Measurements from ENCODE around the gene STRN3.
"Not testable (repeated sequence)": the region's sequence is repeated elsewhere in the genome, so short reads cannot be mapped to it uniquely, and the experiment has no call there.

The STRN3 gene

DNA sequence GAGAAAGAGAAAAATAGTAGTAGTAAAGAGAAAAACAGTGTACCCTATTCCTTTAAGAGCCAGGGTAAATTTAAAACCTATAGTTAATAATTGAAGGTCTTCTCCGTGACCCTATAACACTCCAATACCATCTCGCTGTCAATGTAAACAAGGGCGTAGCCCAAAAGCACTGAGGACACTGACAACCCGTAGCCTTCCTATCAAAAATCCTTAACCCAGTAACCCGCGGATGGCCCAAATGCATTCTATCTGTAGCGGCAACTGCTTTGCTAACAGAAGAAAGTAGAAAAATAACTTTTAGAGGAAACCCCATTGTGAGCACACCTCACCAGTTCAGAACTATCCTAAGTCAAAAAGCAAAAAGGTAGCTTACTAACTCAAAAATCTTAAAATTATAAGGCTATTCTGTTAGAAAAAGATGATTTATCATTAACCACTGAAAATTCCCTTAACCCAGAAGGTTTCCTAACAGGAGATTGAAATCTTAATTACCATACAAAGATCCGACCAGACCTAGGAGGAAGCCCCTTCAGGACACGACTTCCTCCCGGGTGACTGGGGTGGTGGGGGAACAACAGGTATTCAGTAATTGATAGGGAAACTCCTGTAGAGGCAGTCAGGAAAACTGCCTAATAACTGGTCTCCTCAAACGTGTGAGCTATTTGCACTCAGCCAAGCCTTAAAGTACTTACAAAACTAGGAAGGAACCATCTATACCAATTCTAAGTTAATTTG lies 58.6 kb downstream of the STRN3 start:
- DNase-seq, result not testable (repeated sequence)

DNA sequence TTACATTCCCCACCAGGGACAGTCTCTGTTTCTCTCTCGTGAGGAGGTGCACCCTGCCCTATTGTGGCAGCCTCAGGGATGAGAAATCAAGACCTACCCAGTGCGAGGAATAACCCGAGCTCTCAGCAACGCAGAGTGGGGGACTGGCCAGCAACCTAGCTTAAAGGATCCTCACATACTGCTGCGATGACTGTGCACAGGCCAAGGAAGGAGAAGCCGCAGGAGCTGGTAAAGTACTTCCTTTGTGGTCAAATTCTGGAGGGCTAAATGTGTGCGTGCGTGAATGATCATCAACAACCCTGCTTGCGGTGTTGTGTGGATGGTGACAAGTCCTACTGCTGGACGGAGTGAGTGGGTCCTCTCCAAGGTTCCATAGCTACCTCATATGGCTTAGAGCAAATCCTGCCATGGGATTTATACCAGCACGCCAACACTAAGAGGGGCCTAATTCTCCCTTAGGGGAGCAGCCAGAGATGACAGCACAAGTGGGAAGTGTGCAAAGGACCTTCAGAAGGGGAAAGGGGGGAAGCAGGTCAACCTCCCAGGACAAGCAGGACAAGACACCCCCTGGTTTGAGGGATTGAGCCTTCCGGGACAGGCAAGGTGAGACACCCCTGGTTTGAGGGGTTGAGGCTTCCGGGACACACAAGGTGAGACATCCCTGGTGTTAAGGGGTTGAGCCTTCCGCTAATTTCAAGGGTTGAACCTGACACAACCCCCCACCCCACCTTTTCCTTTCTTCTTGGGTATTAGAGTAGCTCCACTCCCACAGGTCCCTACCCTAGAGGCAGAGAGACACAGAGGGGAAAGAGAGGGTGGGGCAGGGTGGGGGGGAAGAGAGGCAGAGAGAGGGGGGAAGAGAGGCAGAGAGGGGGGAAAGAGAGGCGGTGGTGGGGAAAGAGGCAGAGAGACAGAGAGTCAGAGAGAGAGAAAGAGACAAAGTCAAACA lies 59.5 kb downstream of the STRN3 start:
- DNase-seq, result no peak

DNA sequence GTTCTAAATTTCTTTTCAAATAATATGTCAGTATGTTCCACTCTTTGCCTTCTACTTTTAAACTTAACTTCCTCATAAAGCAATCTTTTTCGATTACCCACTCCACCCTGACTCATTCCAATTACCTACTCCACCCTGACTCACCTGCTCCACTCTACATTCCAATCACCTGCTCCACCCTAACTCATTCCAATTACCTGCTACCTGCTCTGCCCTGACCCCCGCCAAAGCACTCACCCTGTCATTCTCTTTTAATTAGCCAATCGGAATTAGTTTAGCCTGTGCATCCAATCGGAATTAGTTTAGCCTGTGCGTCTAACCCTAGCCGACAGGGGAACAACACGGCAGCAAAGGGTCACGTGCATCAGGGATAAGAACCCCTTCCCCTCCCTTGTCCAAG lies 60.3 kb downstream of the STRN3 start:
- DNase-seq, result not testable (repeated sequence)

DNA sequence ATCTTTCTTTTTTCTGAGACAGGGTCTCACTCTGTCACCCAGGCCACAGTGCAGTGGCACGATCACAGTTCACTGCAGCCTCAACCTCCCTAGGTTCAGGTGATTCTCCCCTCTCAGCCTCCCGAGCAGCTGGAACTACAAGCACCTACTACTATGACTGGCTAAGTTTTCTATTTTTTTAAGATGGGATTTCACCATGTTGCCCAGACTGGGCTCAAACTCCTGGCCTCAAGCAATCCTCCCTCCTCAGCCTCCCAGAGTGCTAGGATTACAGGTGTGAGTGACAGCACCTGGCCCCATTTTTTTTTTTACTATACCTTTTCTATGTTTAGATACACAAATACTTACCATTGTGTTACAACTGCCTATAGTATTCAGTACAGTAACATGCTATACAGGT lies 63.6 kb downstream of the STRN3 start:
- not testable (repeated sequence) for DNase-seq

DNA sequence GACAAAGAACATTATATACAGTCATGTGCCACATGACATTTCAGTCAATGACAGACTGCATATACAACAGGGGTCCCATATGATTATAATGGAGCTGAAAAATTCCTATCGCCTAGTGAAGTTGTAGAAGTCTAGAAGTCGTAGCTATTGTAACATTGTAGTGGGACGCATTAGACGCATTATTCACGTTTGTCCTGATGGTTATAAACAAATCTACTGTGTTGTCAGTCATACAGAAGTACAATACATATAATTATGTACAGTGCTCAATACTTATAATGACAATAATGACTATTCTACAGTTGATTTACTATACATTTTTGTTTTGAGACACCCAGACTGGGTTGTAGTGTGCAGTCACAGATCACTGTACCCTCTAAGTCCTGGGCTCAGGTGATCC lies 64.8 kb downstream of the STRN3 start:
- DNase-seq, result no peak

DNA sequence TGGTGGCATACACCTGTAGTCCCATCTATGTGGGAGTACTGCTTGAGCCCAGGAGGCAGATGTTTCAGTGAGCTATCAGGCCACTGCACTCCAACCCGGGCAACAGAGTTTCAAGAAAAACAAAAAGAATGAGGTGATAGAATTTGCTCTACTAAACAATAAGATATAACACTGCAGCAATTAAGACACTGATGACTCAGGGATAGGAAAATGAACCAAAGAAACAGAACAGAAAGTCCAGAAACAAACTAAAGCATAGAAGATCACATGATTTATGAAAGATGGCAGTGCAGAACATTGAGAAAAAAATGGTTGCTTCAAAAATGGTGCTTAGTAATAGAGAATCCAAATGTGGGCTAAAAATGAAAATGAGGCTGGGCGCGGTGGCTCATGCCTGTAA lies 66.0 kb downstream of the STRN3 start:
- no peak for DNase-seq

DNA sequence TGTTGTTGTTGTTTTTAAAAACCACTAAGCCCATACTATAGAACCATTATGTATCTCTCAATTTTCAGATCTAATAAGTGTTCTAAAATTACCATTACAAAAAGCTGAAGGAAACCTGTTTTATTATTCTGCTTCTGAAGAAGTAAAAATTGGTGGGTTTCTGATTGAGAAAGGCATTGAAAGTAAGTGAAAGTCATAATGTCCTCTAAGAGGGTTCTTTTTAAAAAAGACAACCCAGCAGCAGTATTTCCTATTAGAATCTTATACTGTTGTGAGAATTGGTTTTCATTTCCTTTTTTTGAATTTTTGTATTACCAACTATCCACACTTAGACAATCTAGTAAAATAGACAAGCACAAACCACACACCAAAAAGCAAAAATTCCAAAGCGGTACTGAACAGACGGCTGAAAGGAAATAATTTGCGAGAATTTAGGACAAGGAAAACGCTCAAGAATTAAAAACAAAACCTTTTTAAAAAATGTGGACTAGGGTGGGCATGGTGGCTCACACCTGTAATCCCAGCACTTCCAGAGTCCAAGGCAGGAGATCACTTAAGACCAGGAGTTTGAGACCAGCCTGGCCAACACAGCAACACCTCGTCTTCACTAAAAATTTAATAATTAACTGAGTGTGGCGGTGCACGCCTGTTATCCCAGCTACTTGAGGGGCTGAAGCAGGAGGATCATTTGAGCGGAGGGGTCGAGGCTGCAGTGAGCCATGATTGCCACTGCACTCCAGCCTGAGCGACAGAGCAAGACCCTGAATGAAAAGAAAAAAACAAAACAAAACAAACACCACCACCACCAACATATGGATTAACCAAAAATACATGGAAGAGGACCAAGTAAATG lies 67.4 kb downstream of the STRN3 start:
- no peak for DNase-seq

DNA sequence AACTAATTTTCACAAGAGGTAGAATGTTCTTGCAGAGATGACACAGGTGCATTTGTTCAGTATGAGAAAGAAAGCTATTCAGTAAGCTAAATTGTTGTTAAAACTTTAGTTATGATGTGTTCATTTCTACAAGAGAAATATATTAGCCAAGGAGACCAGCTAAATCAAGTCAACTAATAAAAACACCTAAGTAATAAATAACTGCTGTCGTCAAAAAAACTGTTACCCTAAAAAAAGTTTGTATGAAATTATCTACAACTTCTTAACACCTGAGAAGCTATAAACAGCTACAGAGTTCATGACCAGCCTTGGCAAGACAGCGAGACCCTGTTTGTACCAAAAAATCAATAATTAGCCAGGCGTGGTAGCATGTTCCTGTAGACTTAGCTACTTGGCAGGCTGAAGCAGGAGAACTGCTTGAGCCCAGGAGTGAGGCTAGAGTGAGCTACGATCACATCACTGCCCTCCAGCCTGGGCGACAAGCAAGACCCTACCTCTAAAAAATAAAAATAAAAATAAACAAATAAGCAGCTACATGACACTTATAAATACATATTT lies 68.3 kb downstream of the STRN3 start:
- no peak for DNase-seq

DNA sequence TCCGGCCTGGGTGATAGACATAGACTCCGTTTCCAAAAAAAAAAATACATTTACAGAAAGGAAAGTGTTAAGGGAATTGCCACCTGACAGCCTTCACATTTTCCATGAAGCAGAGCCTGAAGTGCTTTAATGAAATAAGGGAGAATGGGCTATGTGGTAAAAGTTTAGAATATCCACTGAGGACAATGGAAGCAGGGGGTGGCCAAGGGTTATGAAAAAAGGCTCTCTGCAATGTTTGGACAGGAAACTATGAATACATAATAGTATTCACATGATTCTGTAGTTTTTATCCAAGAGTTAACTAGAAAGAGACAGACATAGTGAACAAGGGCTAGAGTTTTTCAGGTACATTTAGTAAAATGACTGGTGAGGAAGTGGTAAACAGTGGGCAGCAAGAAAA lies 76.5 kb downstream of the STRN3 start:
- no peak for DNase-seq

DNA sequence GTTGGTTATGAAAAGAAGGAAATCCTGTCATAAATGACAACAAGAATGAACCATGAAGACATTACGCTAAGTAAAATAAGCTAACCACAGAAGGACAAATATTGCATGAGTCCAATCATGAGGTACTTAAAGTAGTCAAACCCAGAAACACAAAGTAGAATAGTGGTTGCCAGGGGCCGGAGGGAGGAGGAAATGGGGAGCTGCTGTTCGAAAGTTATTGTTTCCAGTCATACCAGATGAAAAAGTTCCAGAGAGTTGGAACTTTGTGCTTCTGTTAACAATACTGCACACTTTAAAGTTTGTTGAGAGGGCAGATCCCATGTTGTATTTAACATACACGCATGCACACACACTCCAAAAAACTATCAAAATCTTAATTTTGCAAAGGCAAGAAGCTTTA lies 82.5 kb downstream of the STRN3 start:
- no peak for DNase-seq

DNA sequence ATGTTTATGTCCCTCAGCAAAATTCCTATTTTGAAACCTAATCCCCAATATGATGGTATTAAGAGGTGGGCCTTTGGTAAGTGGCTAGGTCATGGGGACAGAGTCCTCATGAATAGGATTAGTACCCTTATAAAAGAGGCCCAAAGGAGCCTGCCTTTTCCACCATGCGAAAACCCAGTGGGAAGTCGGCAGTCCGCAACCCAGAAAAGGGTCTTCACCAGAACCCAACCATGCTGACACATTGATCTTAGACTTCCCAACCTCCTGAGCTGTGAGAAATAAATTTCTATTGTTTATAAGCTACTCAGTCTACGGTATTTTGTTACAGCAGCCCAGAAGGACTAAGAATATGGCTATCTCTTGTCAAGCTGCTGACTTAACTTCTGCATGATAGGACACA lies 85.3 kb downstream of the STRN3 start:
- DNase-seq, result no peak

DNA sequence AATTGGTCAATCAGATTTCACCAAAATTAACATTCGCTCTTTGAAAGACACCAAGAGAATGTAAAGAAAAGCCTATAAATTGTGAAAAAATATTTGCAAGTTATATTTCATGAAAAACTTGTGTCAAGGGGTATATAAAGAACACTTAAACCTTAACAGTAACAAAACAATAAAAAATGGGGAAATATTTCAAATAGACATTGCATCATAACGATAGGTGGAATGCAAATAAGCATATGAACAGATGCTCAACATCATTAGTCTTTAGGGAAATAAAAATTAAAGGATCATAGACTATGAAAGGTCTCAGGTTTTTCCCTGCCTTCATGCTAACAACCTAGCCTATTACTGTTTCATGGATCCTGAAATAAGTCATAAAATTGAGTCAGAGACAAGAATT lies 87.6 kb downstream of the STRN3 start:
- DNase-seq, result no peak

DNA sequence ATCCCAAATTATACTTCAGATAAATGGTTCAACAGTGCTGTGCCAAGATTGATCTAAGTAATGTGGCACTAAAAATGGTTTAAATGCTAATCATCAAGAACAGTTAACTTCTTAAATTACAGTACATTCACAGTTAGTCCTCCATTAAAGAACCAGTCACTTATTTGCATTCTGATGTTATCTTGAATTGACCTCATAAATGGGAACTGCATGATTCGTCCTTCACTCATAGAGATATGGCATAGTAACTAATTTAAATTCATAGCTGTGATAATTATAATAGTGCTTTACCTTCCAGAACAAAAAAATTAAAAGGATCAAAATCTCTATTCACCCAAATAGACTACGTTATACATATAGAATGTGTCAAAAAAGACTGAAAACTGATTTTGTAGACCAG lies 90.7 kb downstream of the STRN3 start:
- no peak for DNase-seq

DNA sequence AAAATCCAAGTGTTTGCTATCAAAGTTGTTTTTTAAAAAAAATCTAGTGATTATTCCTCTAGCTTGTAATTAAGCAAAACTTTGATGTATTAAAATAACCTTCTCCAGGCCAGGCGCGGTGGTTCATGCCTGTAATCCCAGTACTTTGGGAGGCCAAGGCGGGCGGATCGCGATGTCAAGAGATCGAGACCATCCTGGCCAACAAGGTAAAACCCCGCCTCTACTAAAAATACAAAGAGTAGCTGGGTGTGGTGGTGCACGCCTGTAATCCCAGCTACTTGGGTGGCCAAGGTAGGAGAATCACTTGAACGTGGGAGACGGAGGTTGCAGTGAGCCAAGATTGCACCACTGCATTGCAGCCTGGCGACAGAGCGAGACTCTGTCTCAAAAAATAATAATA lies 92.2 kb downstream of the STRN3 start:
- not testable (repeated sequence) for DNase-seq

DNA sequence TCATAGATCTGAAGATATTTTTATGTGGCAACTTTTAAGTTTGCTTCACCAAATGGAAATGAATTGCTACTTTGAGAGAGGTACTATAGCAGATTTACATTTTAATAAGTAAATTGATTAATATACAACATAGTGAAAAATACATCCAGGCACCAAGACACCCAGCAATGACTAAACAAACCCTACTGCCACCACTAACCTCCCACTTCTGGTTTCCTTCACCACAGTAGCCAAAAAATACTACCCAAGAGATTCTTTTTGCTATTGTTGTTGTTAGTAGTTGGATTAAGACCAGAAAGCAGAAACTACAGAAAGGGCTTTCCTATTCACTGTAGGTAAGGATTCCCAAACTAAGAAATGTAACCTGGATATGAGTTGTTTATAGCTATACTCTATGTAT lies 97.7 kb downstream of the STRN3 start:
- no peak for DNase-seq

DNA sequence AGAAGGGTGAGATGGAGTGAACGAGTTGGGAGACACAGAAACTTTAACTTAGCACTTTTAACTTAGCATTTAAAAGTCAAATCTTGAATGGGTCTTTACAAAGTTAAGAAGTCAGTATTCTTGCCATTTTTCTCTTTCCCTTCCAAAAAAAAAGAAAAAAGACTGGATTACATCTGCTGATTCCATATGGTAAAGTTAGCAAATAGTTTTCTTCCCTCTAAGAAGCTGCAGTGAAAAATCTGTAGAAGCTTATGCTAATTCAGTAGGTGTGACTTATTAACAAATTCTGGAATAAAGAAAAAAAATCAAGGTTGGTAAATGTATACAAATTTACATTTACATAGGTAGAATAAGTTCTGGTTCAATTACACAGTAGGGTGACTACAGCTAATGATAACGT lies 100.9 kb downstream of the STRN3 start:
- no peak for DNase-seq

DNA sequence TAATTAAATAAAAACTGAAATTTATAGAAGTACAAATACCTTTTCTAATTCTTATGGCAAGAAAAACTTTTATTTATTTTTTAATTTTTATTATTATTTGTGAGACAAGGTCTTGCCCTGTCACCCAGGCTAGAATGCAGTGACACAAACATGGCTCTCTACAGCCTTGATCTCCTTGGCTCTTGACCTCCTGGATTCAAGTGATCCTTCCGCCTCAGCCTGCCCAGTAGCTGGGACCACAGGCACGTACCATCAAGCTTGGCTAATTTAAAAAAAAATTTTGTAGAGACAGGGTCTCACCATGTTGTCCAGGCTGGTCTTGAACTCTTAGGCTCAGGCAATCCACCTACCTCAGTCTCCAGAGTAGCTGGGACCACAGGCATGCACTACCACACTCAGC lies 104.4 kb downstream of the STRN3 start:
- no peak for DNase-seq

DNA sequence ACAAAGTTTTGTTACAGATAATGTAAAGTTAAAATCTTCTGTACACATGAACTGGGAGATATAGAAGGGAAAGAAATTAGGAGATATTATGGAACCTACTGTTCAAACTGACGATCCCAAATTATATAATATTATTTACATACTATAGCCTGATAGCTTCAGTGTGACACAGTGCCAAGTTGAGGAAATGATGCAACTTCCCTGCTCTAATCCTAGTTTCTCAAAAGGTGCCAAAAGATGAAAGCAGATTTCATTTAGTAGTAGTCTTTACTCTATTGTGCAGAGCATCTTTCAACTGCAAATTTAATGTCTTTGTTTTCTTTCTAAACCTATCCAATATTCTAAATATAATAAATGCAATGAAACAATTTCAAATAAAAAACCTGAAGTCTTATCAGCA lies 104.9 kb downstream of the STRN3 start:
- no peak for DNase-seq

DNA sequence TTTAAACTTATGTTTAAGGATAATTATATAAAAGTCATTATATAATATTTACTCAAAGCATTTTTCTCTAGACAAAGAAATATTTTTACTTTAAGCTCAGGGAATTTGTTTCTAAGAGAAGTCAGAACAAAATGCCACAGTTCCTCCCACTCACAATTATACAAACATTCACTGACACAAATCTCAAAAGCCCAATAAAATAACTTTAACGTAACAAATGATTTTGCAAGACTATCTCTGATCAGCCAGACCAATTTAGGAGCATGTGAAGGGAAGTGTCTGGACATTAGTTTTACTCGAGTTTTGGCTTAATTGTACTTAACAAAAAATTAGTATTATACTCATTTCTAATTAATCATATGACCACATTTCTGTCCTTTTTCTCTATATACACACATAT lies 110.6 kb downstream of the STRN3 start:
- no peak for DNase-seq

DNA sequence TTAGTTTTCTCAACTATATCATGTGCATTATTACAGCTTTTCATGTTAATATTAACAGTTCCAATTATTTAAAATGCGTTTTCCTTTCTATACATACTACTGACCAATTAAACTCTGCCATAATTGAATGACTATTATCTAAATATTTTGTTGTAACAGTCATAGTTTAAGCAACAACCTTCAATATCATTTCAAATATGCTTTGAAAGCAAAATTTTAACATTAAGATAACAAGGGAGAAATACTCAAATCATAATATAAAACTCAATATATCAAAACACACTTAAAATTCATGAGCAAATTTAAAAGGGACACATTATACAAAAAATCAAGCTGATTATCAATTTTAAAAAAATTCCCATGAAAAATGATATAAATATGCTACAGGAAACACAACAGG lies 111.4 kb downstream of the STRN3 start:
- DNase-seq, result no peak

DNA sequence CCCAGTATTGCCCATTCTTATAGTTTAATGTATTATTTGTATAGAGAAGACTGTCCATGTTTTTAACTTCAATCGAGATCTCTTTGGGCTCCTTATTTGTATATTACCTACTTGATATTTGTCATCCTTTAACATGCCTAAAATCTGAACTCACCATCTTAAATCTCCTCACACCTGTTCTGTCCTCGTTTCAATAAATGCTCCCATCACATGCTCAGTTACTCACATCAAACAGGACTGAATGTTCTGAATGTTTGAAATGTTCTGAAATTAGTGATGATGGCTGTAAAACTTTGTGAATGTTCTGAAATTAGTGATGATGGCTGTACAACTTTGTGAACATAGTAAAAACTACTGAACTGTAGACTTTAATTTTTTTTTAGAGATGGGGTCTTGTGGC lies 117.4 kb downstream of the STRN3 start:
- DNase-seq, result no peak

DNA sequence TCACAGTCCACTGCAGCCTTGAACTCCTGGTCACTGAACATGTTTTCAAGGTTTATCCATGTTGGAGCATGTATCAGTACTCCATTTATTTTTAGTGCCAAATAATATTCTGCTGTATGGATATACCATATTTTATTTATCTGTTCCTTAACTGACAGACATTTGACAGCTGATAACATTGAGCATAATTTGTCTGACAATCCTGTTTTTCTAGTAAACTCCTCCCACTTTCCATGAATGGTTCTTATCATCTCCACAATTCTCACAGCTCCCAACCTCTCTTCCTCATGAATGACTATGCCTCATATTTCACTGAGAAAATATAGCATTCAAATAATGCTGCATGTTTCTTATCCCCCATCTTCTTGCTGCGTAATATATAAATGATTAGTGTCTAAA lies 118.5 kb downstream of the STRN3 start:
- no peak for DNase-seq

All from activated T-cell treated with anti-CD3 and anti-CD28 coated beads, Interleukin-2, amount 50 U/mL, for 48 hours (primary cell).